ENCODE results near the gene DUSP6.

- TF ChIP-seq GABPA (IDR thresholded peaks at IDR 0.05; ENCODE audit: low read depth) = no peak
- TF ChIP-seq CTCF (IDR thresholded peaks at IDR 0.05 in 2 of 3, conservative IDR thresholded peaks at IDR 0.05 in 1 of 3; ENCODE audit: control insufficient read depth in 2 of 3, extremely low read depth in 1 of 3, insufficient read depth in 1 of 3, low read depth in 3 of 3, low read length in 3 of 3) = no peak
- no peak for TF ChIP-seq ELK1 (IDR thresholded peaks at IDR 0.05; ENCODE audit: low read depth, low read length)
- TF ChIP-seq CHD1 (IDR thresholded peaks at IDR 0.05; ENCODE audit: low read depth, low read length) = no peak
- no peak for TF ChIP-seq BHLHE40 (IDR thresholded peaks at IDR 0.05; ENCODE audit: borderline replicate concordance in 1 of 2, low read depth in 2 of 2, low read length in 1 of 2)
- TF ChIP-seq KAT2A (conservative IDR thresholded peaks at IDR 0.05; ENCODE audit: control insufficient read depth, low read depth, low read length) = no peak
- TF ChIP-seq CBX3 (IDR thresholded peaks at IDR 0.05; ENCODE audit: borderline replicate concordance, low read depth) = no peak
- no peak for TF ChIP-seq SREBF2 (IDR thresholded peaks at IDR 0.05; ENCODE audit: low read length)
- no peak for TF ChIP-seq SP1 (IDR thresholded peaks at IDR 0.05; ENCODE audit: low read depth, low read length)
- TF ChIP-seq POLR2AphosphoS5 (IDR thresholded peaks at IDR 0.05; ENCODE audit: low read length) = no peak
These were observed 31.9 kb upstream of the DUSP6 start for GRCh38 chr12:89384050-89384758.
